Esophagus muscularis mucosa (tissue), 3 donors: ENCODE measurements around the gene SIVA1.

Experiments used
- CTCF ChIP-seq, 3 experiments: fragments of 200-600 bp in 2 of 3; fragments of 450-650 bp in 1 of 3; sonication (generic) in 2 of 3; IDR thresholded peaks; one replicate each; pipeline ENCODE4 v1.5.1; 2017 to 2019; ENCODE audit warnings: antibody characterized with exemption in 3 of 3, mild to moderate bottlenecking in 2 of 3, moderate library complexity in 1 of 3
- POLR2A ChIP-seq: fragments of 450-650 bp; IDR thresholded peaks from one replicate; pipeline ENCODE4 v1.6.1; 2017; ENCODE audit warnings: antibody characterized with exemption, moderate library complexity, mild to moderate bottlenecking, low read depth
- POLR2AphosphoS5 ChIP-seq, 2 donors: sonication (generic); formaldehyde crosslinking; IDR thresholded peaks; one replicate each; pipeline ENCODE4 v1.6.1; 2017; ENCODE audit warnings: antibody characterized with exemption in 2 of 2

- TF ChIP-seq POLR2AphosphoS5 (IDR thresholded peaks at IDR 0.05) (no peak), POLR2A (no peak), CTCF (IDR thresholded peaks at IDR 0.05) (no peak)
Observed at GRCh38 chr14:104803280-104803911, 50.4 kb downstream of the SIVA1 start.
